Activated CD4-positive, alpha-beta T cell treated with anti-CD3 and anti-CD28 coated beads, Interleukin-2, amount 50 U/mL, for 24 hours (primary cell): ENCODE data around the gene C16orf95.

Source experiments
- DNase-seq, 2 donors: peaks; one replicate each; pipeline ENCODE4 v3.0.0-alpha.2; 2020; ENCODE audit warnings: low read depth in 1 of 2, low spot score in 1 of 2

Gene C16orf95

GRCh38 chr16:87254734-87255133 lies 62.5 kb downstream of the C16orf95 start:
- no peak for DNase-seq

DNA sequence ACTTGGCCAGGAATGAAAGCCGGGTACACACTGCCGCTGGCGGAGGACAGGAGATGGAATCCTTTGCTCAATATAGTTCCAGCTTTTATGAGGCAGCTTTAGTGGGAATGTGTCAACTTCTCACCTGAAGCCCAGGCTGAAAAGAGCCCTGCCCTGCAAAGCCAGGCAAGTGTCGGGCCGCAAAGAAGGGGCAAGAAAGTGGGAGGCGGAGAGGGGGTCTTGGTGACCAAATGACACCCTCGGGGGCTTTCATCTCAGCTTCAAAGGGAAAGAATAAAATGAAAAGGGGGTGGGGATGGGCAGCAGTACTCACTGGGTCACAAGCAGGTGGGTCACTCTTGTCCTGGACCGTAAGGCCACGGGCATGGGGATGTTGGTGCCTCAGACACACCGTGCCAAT lies 62.9 kb downstream of the C16orf95 start:
- DNase-seq: no peak

DNA sequence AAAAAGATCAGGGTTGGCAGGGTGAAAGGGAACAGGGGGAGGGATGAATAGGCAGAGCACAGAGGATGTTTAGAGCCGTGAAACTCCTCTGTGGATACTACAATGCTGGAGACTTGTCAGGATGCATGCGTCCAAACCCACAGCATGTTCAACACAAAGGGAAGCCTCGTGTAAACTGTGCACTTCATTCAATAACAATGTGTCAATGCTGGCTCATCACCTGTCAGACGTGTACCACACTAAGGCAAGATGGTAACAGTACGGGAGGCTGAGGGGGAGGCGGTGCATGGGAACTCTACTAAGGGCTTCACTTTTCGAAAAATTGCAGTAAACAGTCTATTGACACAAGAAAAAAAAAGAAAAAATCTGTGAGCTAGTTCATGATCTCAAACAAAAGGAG lies 63.7 kb downstream of the C16orf95 start:
- no peak for DNase-seq
